Prostate gland (tissue), 2 donors: ENCODE measurements around the gene SVEP1.
A peak's percentile ranks its signal among the peaks of the same experiment; 100 is the strongest.

Experiments used
- CTCF ChIP-seq, 4 experiments: fragments of 200-600 bp in 2 of 4; fragments of 450-650 bp in 2 of 4; sonication (generic) in 2 of 4; IDR thresholded peaks; 1 replicate in 3 of 4; 2 replicates in 1 of 4; pipeline ENCODE4 v1.5.1; 2016 to 2019; ENCODE audit warnings: antibody characterized with exemption in 4 of 4, mild to moderate bottlenecking in 2 of 4, moderate library complexity in 2 of 4
- POLR2A ChIP-seq: fragments of 450-650 bp; IDR thresholded peaks from one replicate; pipeline ENCODE4 v1.6.1; 2016; ENCODE audit warnings: antibody characterized with exemption, mild to moderate bottlenecking
- POLR2AphosphoS5 ChIP-seq: sonication (generic); formaldehyde crosslinking; IDR thresholded peaks from one replicate; pipeline ENCODE4 v1.6.1; 2017; ENCODE audit warnings: antibody characterized with exemption

- TF ChIP-seq CTCF (IDR thresholded peaks at IDR 0.05): no peak
- TF ChIP-seq POLR2A: no peak
- TF ChIP-seq POLR2AphosphoS5: peak; percentile 10
Observed at GRCh38 chr9:110575169-110575568, 4.4 kb downstream of the SVEP1 start.
